Measurements from ENCODE around the gene TMEM190.
"Not testable (repeated sequence)": the region's sequence is repeated elsewhere in the genome, so short reads cannot be mapped to it uniquely, and the experiment has no call there.

TMEM190 gene

GRCh38 chr19:55391702-55392615 is 15.3 kb downstream of the TMEM190 start:
- no peak for FAIRE-seq

- FAIRE-seq = no peak
Observed at GRCh38 chr19:55392820-55393761, 16.5 kb downstream of the TMEM190 start.

- FAIRE-seq = no peak
Observed at GRCh38 chr19:55398200-55398925, 21.7 kb downstream of the TMEM190 start.

GRCh38 chr19:55400281-55401087 is 23.9 kb downstream of the TMEM190 start:
- FAIRE-seq = no peak

- not testable (repeated sequence) for FAIRE-seq
Observed at GRCh38 chr19:55401390-55401789, 24.8 kb downstream of the TMEM190 start.

- FAIRE-seq = no peak
Observed at GRCh38 chr19:55402509-55402908, 25.9 kb downstream of the TMEM190 start.

- FAIRE-seq = no peak
Observed at GRCh38 chr19:55405638-55406037, 29.0 kb downstream of the TMEM190 start.

- FAIRE-seq = no peak
Observed at GRCh38 chr19:55406091-55406825, 29.6 kb downstream of the TMEM190 start.

- no peak for FAIRE-seq
Observed at GRCh38 chr19:55406826-55407549, 30.4 kb downstream of the TMEM190 start.

GRCh38 chr19:55407550-55407799 is 30.8 kb downstream of the TMEM190 start, which contains the start of gene UBE2S:
Gene UBE2S (minus strand): TSS chr19:55407788. CDS start chr19:55407589, 199 bp downstream.
- FAIRE-seq = not testable (repeated sequence)

- FAIRE-seq = peak; percentile 98
Observed at GRCh38 chr19:55407800-55408532, 31.3 kb downstream of the TMEM190 start.

GRCh38 chr19:55408533-55408872 is 31.9 kb downstream of the TMEM190 start:
- FAIRE-seq = no peak

- FAIRE-seq = not testable (repeated sequence)
Observed at GRCh38 chr19:55409179-55409578, 32.6 kb downstream of the TMEM190 start.

- no peak for FAIRE-seq
Observed at GRCh38 chr19:55410168-55410567, 33.5 kb downstream of the TMEM190 start.

- peak; percentile 58 for FAIRE-seq
Observed at GRCh38 chr19:55418185-55418584, 41.6 kb downstream of the TMEM190 start.

- FAIRE-seq = no peak
Observed at GRCh38 chr19:55419103-55419502, 42.5 kb downstream of the TMEM190 start.

- FAIRE-seq = no peak
Observed at GRCh38 chr19:55419624-55420236, 43.1 kb downstream of the TMEM190 start.

- FAIRE-seq = not testable (repeated sequence)
Observed at GRCh38 chr19:55421281-55421680, 44.7 kb downstream of the TMEM190 start.

- FAIRE-seq = no peak
Observed at GRCh38 chr19:55423225-55424005, 46.8 kb downstream of the TMEM190 start.

Data from A204.1 (cell line).